Activated CD4-positive, alpha-beta T cell treated with anti-CD3 and anti-CD28 coated beads, Interleukin-2, amount 10 ng/mL, durations not matched to agents 24 days and 14 days (primary cell): ENCODE data around the gene HAUS3. TPM values are rescaled to one million over a fixed set of nuclear protein-coding genes. Genes with fewer than 3 reads are reported as not detected.
"Not testable (repeated sequence)": the region's sequence is repeated elsewhere in the genome, so short reads cannot be mapped to it uniquely, and the experiment has no call there.

Experiments used
- DNase-seq: peaks from one replicate; pipeline ENCODE4 v3.0.0; 2022
- H3K27ac Mint-ChIP-seq: one replicate; pipeline ENCODE4 v1.8.0; 2022; ENCODE audit warnings: mild to moderate bottlenecking, mixed read lengths
- H3K27me3 Mint-ChIP-seq: one replicate; pipeline ENCODE4 v1.8.0; 2022; ENCODE audit warnings: mixed read lengths
- H3K36me3 Mint-ChIP-seq: one replicate; pipeline ENCODE4 v1.8.0; 2022; ENCODE audit warnings: low read depth, mild to moderate bottlenecking, mixed read lengths
- H3K4me1 Mint-ChIP-seq: one replicate; pipeline ENCODE4 v1.8.0; 2021; ENCODE audit warnings: mixed read lengths
- H3K4me3 Mint-ChIP-seq: one replicate; pipeline ENCODE4 v1.8.0; 2022; ENCODE audit warnings: mild to moderate bottlenecking, moderate library complexity, mixed read lengths
- H3K9me3 Mint-ChIP-seq: one replicate; pipeline ENCODE4 v1.8.0; 2021; ENCODE audit warnings: mixed read lengths
- intact Hi-C: fragments of 100-400 bp; cut with micrococcal nuclease; formaldehyde crosslinking; loops from one replicate; pipeline ENCODE4 v1.15.1; 2023
- total RNA-seq: library from RNA; stranded (reverse); gene quantifications from 2 replicates; pipeline ENCODE4 v1.2.3, GENCODE V29; 2022

Gene HAUS3
- total RNA-seq, 1 donor from 2014 or later: 19.4 TPM

DNA sequence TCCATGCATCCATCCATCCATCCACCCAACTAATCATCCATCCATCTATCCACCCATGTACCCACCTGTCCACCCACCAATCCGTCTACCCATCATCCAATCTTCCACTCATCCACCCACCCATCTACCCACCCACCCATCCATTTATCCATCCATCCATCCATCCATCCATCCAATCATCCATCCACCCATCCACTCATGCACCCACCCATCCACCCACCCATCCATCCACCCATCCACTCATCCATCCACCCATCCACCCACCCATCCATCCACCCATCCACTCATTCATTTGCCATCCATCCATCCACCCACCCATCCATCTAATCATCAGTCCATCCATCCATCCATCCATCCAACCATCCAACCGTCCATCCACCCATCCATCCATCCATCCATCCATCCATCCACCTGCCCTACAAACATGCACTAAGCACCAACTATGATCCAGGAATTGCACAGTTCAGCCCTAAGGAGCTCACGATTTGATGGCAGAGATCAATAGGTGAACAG is 41.3 kb upstream of the HAUS3 start:
- intact Hi-C loops: loop anchor here (2.0 to 5.0 kb wide), 2 partner anchors 130 to 184 kb away; partner anchors contain the start of gene RNF4
- Mint-ChIP-seq H3K9me3 (no peaks in the 10 kb centered on the region), H3K27me3 (no peaks in the 10 kb centered on the region), H3K36me3 (no peaks in the 10 kb centered on the region), H3K4me1 (peaks cover 26% of the 10 kb centered on the region), H3K4me3 (no peak overlapping the region), H3K27ac (peak overlapping the region; percentile 12)
- no peak for DNase-seq

GRCh38 chr4:2281575-2282343 is 39.8 kb upstream of the HAUS3 start:
- DNase-seq: peak; percentile 93
- H3K4me3 Mint-ChIP-seq: peak overlapping the region; percentile 78
- H3K36me3 Mint-ChIP-seq: no peaks in the 10 kb centered on the region
- H3K27ac Mint-ChIP-seq: peak overlapping the region; percentile 94
- no peaks in the 10 kb centered on the region for H3K27me3 Mint-ChIP-seq
- intact Hi-C loops: loop anchor here (2.0 to 5.0 kb wide), 2 partner anchors 131 to 186 kb away; partner anchors contain the start of gene RNF4
- H3K9me3 Mint-ChIP-seq: no peaks in the 10 kb centered on the region
- peaks cover 26% of the 10 kb centered on the region for H3K4me1 Mint-ChIP-seq

DNA sequence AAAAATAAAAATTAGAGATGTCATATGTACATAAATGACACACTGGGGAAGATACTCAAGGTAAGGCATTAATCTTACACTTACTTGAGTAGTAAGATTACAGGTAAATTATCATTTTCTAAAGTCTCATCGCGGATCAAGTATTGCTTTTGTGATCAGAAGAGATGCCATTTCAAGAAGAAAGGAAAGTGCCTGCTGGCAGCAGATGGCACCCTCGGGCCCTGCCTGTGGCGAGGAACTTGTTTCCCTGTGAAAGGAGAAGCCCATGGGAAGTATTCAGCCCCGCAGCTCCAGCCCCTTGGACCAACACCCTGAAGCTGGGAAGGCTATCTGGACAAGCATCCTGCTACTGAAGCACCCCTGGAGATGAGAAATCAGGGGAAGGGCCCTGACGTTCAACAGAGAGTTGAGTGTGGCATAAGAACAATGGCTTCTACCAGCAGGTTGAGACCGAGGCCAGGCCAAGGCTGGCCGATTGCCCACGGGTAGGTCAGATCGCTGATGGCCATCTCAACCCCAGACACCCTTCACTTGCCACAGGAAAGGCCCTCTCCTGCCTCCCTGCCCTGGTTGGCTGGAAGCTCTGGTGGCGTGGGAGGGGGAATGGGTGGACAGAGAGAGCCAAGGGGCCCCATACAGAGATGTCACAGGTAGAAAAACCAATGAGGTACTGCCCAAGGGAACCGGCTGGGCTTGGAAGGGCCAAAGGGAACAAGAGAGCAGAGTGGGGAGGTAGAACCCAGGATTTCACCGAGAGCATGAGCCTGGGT is 38.8 kb upstream of the HAUS3 start:
- Mint-ChIP-seq H3K9me3 (no peaks in the 10 kb centered on the region), H3K27me3 (no peaks in the 10 kb centered on the region), H3K27ac (peak overlapping the region; percentile 56), H3K4me3 (peak overlapping the region; percentile 78), H3K4me1 (peaks cover 26% of the 10 kb centered on the region), H3K36me3 (no peaks in the 10 kb centered on the region)
- DNase-seq: no peak
- intact Hi-C loops: loop anchor here (5.0 kb wide), 1 partner anchor 187 kb away; the partner anchor contains the start of gene RNF4

DNA sequence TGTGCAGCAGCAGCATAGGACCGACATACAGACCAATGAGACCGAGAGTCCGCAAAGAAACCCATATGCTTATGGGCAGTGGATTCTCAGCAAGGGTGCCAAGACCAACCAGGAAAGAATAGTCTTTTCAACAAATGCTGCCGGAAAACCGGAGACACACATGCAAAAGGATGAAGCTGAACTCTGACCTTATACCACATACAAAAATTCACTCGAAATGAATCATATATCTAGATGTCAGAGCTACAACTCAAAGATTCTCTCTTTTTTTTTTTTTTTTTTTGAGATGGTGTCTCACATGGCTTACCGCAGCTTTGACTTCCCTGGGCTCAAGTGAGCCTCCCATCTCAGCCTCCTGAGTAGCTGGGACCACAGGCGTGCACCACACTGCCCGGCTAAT is 36.0 kb upstream of the HAUS3 start:
- Mint-ChIP-seq H3K4me1 (peaks cover 20% of the 10 kb centered on the region), H3K36me3 (no peaks in the 10 kb centered on the region), H3K9me3 (no peaks in the 10 kb centered on the region), H3K27ac (no peak overlapping the region), H3K4me3 (no peak overlapping the region), H3K27me3 (no peaks in the 10 kb centered on the region)
- no peak for DNase-seq
- intact Hi-C loops: no loop called here

DNA sequence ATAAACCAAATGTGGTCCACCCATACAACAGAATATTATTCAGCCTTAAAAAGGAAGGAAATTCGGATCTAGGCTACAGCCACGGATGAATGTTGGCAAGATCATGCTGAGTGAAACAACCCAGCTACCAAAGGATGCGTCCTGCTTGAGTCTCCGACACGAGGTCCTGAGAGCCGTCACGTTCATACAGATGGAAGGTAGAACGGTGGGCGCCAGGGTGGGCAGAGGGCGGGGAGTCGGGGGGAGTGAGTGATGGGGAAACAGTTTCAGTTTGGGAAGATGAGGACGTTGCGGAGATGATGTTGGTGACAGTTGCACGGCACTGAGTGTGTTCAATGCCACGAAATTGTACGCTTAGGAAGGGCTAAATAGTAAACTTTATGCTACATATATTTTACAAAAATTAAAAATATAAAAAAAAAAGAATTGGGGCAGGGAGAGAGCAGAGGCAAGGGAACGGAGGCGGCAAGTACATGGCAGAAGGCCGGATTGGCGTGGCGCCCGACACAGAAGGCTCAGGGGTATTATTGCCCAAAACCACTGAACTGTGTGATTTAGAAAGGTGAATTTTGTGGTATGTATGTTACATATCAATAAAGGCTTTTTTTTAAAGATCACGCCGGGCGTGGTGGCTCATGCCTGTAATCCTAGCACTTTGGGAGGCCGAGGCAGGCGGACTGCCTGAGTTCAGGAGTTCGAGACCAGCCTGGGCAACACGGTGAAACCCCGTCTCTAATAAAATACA is 34.8 kb upstream of the HAUS3 start:
- Mint-ChIP-seq H3K4me3 (no peak overlapping the region), H3K27ac (no peak overlapping the region), H3K36me3 (no peaks in the 10 kb centered on the region), H3K9me3 (no peaks in the 10 kb centered on the region), H3K27me3 (no peaks in the 10 kb centered on the region), H3K4me1 (peaks cover 10% of the 10 kb centered on the region)
- intact Hi-C loops: no loop called here
- DNase-seq: no peak

- no peak for DNase-seq
- Mint-ChIP-seq H3K27me3 (no peaks in the 10 kb centered on the region), H3K4me1 (peaks cover 2% of the 10 kb centered on the region), H3K27ac (no peak overlapping the region), H3K9me3 (no peaks in the 10 kb centered on the region), H3K36me3 (no peaks in the 10 kb centered on the region), H3K4me3 (no peak overlapping the region)
- intact Hi-C loops: no loop called here
Observed at GRCh38 chr4:2275546-2276251, 33.8 kb upstream of the HAUS3 start.

DNA sequence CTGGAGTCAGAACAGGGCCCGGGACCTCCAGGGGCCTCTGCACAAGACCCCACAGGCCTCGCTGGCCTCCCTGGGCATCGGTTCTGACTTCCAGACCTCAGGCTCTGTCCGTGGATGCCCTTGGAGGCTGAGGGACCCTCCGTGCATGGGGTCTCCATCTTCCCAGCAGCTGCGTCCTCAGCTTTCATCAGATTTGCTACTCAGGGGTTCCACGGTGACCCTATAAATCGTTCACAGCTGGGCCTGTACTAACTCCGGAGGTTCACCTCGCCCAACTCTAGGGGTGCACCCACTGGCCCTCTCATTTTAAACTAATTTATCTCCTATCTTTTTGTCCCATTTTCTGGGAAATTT is 33.1 kb upstream of the HAUS3 start:
- H3K4me3 Mint-ChIP-seq, H3K4me1 Mint-ChIP-seq, intact Hi-C loops, DNase-seq, H3K27me3 Mint-ChIP-seq, H3K9me3 Mint-ChIP-seq, H3K27ac Mint-ChIP-seq, H3K36me3 Mint-ChIP-seq: not testable (repeated sequence)

DNA sequence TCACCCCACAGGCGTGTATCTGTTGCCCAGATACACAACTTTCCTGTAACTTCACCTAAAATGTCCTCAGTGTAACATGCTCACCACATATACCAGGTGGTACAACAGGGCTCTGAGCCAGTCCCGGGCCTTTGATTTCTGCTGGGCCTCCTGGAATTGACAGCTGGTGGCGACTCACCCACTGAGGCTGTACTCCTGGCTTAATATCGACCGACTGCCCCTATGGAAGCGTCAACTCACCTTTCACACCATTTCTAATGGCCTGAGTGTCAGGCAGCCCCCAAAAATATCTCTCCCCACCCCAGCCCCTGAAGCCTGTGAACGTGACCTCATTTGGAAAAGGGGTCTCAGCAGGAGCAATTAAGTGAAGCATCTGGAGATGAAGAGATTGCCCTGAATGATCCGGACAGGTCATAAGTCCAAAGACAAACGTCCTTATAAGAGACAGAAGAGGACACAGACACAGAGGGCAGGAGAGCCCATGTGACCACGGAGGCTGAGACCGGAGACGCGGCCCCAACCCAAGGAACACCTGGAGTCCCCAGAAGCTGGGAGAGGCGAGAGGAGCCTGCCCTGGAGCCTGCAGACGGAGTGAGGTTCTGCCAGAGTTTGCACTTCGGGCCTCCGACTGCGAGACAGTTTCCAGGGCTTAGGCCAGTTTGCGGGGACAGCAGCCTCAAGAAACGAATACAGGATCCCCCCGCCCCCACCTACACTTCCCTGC is 32.6 kb upstream of the HAUS3 start:
- no peaks in the 10 kb centered on the region for H3K9me3 Mint-ChIP-seq
- H3K27ac Mint-ChIP-seq: no peak overlapping the region
- H3K36me3 Mint-ChIP-seq: no peaks in the 10 kb centered on the region
- no peak overlapping the region for H3K4me3 Mint-ChIP-seq
- H3K4me1 Mint-ChIP-seq: no peaks in the 10 kb centered on the region
- intact Hi-C loops: no loop called here
- no peaks in the 10 kb centered on the region for H3K27me3 Mint-ChIP-seq
- DNase-seq: no peak

DNA sequence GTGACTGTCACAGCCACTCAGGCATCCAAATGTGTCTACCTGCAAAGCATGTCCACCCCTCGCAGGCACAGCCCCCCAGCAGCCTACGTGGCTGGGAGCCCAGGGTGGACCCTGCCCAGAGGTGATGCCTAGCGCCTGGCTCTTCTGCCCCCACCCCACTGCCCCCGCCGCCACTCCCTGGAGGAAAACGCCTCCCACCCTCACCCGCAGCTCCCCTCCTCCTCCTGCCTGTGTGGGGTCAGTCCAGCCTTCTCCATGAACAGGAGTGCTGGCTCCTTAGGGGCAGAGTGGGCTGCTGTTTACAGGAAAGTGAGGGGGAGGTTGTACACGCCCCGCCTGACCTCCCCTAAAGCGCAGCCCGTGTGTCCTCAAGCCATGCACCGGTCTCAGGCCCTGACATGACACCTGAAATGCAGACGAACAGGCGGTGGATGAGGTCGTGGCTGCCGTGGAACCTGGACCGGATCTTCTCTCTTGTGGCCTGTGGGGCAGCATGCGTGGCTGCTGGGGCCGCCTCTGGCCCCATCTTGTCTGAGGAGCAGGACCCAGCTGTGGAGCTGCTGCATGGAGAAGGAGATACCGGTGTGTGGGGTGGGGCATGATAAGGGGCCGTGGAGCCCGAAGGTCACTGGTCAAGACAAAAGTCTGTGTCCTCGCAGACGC is 31.9 kb upstream of the HAUS3 start:
- Mint-ChIP-seq H3K9me3 (no peaks in the 10 kb centered on the region), H3K27ac (no peak overlapping the region), H3K36me3 (no peaks in the 10 kb centered on the region), H3K27me3 (no peaks in the 10 kb centered on the region), H3K4me1 (no peaks in the 10 kb centered on the region), H3K4me3 (no peak overlapping the region)
- intact Hi-C loops: no loop called here
- DNase-seq: no peak

- no peak overlapping the region for H3K27ac Mint-ChIP-seq
- no peaks in the 10 kb centered on the region for H3K4me1 Mint-ChIP-seq
- no peak for DNase-seq
- no peaks in the 10 kb centered on the region for H3K36me3 Mint-ChIP-seq
- no peaks in the 10 kb centered on the region for H3K9me3 Mint-ChIP-seq
- no peaks in the 10 kb centered on the region for H3K27me3 Mint-ChIP-seq
- intact Hi-C loops: no loop called here
- no peak overlapping the region for H3K4me3 Mint-ChIP-seq
Observed at GRCh38 chr4:2273221-2273620, 31.3 kb upstream of the HAUS3 start.

- no peak overlapping the region for H3K27ac Mint-ChIP-seq
- no peak overlapping the region for H3K4me3 Mint-ChIP-seq
- H3K27me3 Mint-ChIP-seq: no peaks in the 10 kb centered on the region
- no peaks in the 10 kb centered on the region for H3K4me1 Mint-ChIP-seq
- no peaks in the 10 kb centered on the region for H3K36me3 Mint-ChIP-seq
- DNase-seq: no peak
- intact Hi-C loops: no loop called here
- H3K9me3 Mint-ChIP-seq: no peaks in the 10 kb centered on the region
Observed at GRCh38 chr4:2272828-2273120, 30.9 kb upstream of the HAUS3 start.

- Mint-ChIP-seq H3K9me3 (no peaks in the 10 kb centered on the region), H3K36me3 (no peaks in the 10 kb centered on the region), H3K4me1 (no peaks in the 10 kb centered on the region), H3K27ac (no peak overlapping the region), H3K27me3 (no peaks in the 10 kb centered on the region), H3K4me3 (no peak overlapping the region)
- intact Hi-C loops: no loop called here
- DNase-seq: no peak
Observed at GRCh38 chr4:2272026-2272827, 30.3 kb upstream of the HAUS3 start.
